ENCODE results near the gene PWWP2A.

GRCh38 chr5:160152901-160153300 is 33.7 kb upstream of the PWWP2A start:
- no peak for TF ChIP-seq CTCF (conservative IDR thresholded peaks at IDR 0.05 in 1 of 2, IDR thresholded peaks at IDR 0.05 in 1 of 2; ENCODE audit: low read depth in 1 of 2, low read length in 2 of 2)
- no peak for TF ChIP-seq EZH2 (IDR thresholded peaks at IDR 0.05; ENCODE audit: low read length, missing control alignments)

Data from fibroblast of lung (primary cell).